Esophagus squamous epithelium (tissue), 4 donors: ENCODE results near the gene PXK.

Experiments
- POLR2A ChIP-seq, 4 donors: fragments of 450-650 bp; IDR thresholded peaks; one replicate each; pipeline ENCODE4 v1.6.1; 2017; ENCODE audit warnings: antibody characterized with exemption in 4 of 4, mild to moderate bottlenecking in 4 of 4, moderate library complexity in 3 of 4
- TF ChIP-seq, protein P1 (sequence below), 6 experiments: fragments of 450-650 bp in 4 of 6; fragments of 200-600 bp in 2 of 6; sonication (generic) in 2 of 6; IDR thresholded peaks; one replicate each; pipeline ENCODE4 v1.5.1; 2016 to 2019; ENCODE audit warnings: antibody characterized with exemption in 6 of 6, mild to moderate bottlenecking in 4 of 6, moderate library complexity in 4 of 6

DNA sequence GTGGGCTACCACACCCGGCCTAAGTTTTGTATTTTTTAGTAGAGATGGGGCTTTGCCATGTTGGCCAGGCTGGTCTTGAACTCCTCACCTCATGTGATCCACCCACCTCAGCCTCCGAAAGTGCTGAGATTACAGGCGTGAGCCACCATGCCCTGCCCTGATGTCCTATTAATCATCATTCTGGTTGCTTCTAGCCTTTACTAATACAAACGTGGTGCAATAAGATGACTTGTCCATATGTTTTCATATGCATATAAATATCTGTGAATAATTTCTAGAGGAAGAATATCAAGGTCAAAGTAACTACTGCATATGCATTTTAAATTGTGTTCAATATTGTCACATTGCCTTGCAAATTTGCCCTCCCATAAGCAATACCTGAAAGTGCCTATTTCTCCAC is 126.5 kb downstream of the PXK start:
- TF ChIP-seq, protein P1, sequence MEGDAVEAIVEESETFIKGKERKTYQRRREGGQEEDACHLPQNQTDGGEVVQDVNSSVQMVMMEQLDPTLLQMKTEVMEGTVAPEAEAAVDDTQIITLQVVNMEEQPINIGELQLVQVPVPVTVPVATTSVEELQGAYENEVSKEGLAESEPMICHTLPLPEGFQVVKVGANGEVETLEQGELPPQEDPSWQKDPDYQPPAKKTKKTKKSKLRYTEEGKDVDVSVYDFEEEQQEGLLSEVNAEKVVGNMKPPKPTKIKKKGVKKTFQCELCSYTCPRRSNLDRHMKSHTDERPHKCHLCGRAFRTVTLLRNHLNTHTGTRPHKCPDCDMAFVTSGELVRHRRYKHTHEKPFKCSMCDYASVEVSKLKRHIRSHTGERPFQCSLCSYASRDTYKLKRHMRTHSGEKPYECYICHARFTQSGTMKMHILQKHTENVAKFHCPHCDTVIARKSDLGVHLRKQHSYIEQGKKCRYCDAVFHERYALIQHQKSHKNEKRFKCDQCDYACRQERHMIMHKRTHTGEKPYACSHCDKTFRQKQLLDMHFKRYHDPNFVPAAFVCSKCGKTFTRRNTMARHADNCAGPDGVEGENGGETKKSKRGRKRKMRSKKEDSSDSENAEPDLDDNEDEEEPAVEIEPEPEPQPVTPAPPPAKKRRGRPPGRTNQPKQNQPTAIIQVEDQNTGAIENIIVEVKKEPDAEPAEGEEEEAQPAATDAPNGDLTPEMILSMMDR (IDR thresholded peaks at IDR 0.05) = no peak
- TF ChIP-seq POLR2A (IDR thresholded peaks at IDR 0.05) = no peak
